DOHH2 (cell line): Measurements from ENCODE around the gene L3MBTL4.

Experiments used
- H3F3A ChIP-seq: fragments of 200-600 bp; sonication (generic), shearing (Covaris generic); 2 replicates; pipeline ENCODE4 v1.6.0; 2016; ENCODE audit warnings: antibody characterized with exemption, mild to moderate bottlenecking; ENCODE audit not compliant: control insufficient read depth, insufficient read depth
- H3K27ac ChIP-seq: fragments of 200-600 bp; sonication (generic); 2 replicates; pipeline ENCODE4 v1.5.1; 2014; ENCODE audit warnings: low read depth, mild to moderate bottlenecking, low read length, moderate library complexity
- H3K27me3 ChIP-seq: fragments of 200-600 bp; sonication (generic); 2 replicates; pipeline ENCODE4 v1.6.1; 2014; ENCODE audit warnings: mild to moderate bottlenecking, low read length, mixed read lengths; ENCODE audit not compliant: control insufficient read depth
- H3K36me3 ChIP-seq: fragments of 200-600 bp; sonication (generic); 2 replicates; pipeline ENCODE4 v1.6.1; 2014; ENCODE audit warnings: mild to moderate bottlenecking, low read length, moderate library complexity, mixed read lengths; ENCODE audit not compliant: control insufficient read depth
- H3K4me1 ChIP-seq: fragments of 200-600 bp; sonication (generic); 2 replicates; pipeline ENCODE4 v1.6.1; 2014; ENCODE audit warnings: mild to moderate bottlenecking, low read length, mixed read lengths; ENCODE audit not compliant: control insufficient read depth
- H3K4me2 ChIP-seq: fragments of 200-600 bp; sonication (generic); 2 replicates; pipeline ENCODE4 v1.6.0; 2014; ENCODE audit warnings: mild to moderate bottlenecking, low read length, moderate library complexity
- H3K4me3 ChIP-seq: fragments of 200-600 bp; sonication (generic); 2 replicates; pipeline ENCODE4 v1.5.1; 2014; ENCODE audit warnings: mild to moderate bottlenecking, low read length, mixed read lengths
- H3K79me2 ChIP-seq: fragments of 200-600 bp; sonication (generic); 2 replicates; pipeline ENCODE4 v1.6.1; 2014; ENCODE audit warnings: mild to moderate bottlenecking, low read length, mixed read lengths; ENCODE audit not compliant: control insufficient read depth
- H3K9me2 ChIP-seq: fragments of 200-600 bp; sonication (generic); replicated peaks from 2 replicates; pipeline ENCODE4 v1.6.1; 2014; ENCODE audit warnings: mild to moderate bottlenecking, low read length, mixed read lengths; ENCODE audit not compliant: control insufficient read depth
- H3K9me3 ChIP-seq: fragments of 200-600 bp; sonication (generic); 2 replicates; pipeline ENCODE4 v1.6.1; 2014; ENCODE audit warnings: antibody characterized with exemption, low read length, mixed read lengths; ENCODE audit not compliant: control insufficient read depth, insufficient read depth
- H4K20me1 ChIP-seq: fragments of 200-600 bp; sonication (generic); 2 replicates; pipeline ENCODE4 v1.6.0; 2014; ENCODE audit warnings: low read depth, mild to moderate bottlenecking, antibody characterized with exemption, low read length, moderate library complexity; ENCODE audit not compliant: control insufficient read depth, insufficient read depth
- CTCF ChIP-seq: fragments of 200-600 bp; sonication (generic); IDR thresholded peaks from one replicate; pipeline ENCODE4 v1.5.1; 2014; ENCODE audit warnings: antibody characterized with exemption, mild to moderate bottlenecking, low read depth, low read length; ENCODE audit not compliant: poor library complexity, severe bottlenecking
- EZH2phosphoT487 ChIP-seq: fragments of 200-600 bp; sonication (generic); IDR thresholded peaks from 2 replicates; pipeline ENCODE4 v1.6.1; 2017; ENCODE audit warnings: borderline replicate concordance, mild to moderate bottlenecking, antibody characterized with exemption, low read length, moderate library complexity, mixed read lengths

L3MBTL4 gene

DNA sequence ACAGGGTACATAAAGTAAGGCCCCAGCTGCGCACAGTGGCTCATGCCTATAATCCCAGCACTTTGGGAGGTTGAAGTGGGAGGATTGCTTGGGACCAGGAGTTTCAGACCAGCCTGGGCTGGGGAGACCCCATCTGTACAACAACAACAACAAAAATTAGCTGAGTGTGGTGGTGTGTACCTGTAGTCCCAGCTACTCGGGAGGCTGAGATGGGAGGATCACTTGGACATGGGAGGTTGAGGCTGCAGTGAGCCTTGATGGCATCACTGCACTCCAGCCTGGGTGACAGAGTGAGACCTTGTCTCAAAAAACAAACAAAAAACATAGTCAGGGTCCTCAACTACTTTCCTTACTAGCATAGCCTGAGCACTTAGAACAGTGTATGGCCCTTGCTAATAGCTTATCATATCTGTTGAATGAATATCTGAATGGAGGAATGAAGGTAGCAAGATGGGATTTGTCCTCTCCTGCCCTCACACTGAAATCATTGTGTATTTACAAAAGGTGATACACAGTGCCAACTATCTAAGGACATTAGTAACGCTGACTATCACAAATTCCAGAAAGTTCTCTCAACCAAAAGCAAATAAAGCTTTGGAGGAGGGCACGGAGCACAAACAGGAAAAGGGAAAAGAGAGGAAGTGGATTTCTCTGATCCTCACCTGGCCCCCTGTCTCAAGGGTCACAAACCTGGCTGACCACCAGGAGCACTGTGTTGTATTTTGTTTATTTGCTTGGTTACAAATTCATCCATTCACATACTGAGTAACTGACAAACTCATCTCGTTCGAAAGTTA lies 38.1 kb downstream of the L3MBTL4 start:
- no peaks in the 10 kb centered on the region for H4K20me1 ChIP-seq

GRCh38 chr18:6374935-6375529 lies 39.7 kb downstream of the L3MBTL4 start:
- no peaks in the 10 kb centered on the region for H3K79me2 ChIP-seq
- no peak for TF ChIP-seq CTCF
- no peak for TF ChIP-seq EZH2phosphoT487
- H4K20me1 ChIP-seq, result no peaks in the 10 kb centered on the region
- no peak overlapping the region for H3K27ac ChIP-seq
- no peaks in the 10 kb centered on the region for H3F3A ChIP-seq
- no peak overlapping the region for H3K4me3 ChIP-seq
- no peaks in the 10 kb centered on the region for H3K27me3 ChIP-seq
- H3K4me2 ChIP-seq, result no peak overlapping the region
- no peaks in the 10 kb centered on the region for H3K36me3 ChIP-seq
- H3K4me1 ChIP-seq, result no peaks in the 10 kb centered on the region
- H3K9me2 ChIP-seq, result no peaks in the 10 kb centered on the region
- H3K9me3 ChIP-seq, result no peaks in the 10 kb centered on the region

More for the DNA sequence above, 38.1 kb downstream of the L3MBTL4 start:
- Histone ChIP-seq H3F3A (no peaks in the 10 kb centered on the region), H3K79me2 (no peaks in the 10 kb centered on the region), H3K9me2 (no peaks in the 10 kb centered on the region), H3K4me1 (no peaks in the 10 kb centered on the region), H3K27ac (no peak overlapping the region), H3K36me3 (no peaks in the 10 kb centered on the region), H3K27me3 (no peaks in the 10 kb centered on the region), H3K9me3 (no peaks in the 10 kb centered on the region), H3K4me2 (no peak overlapping the region), H3K4me3 (no peak overlapping the region)
- no peak for TF ChIP-seq CTCF
- TF ChIP-seq EZH2phosphoT487, result no peak

- no peaks in the 10 kb centered on the region for H3K4me1 ChIP-seq
- no peaks in the 10 kb centered on the region for H3K27me3 ChIP-seq
- no peaks in the 10 kb centered on the region for H3K36me3 ChIP-seq
- H3K79me2 ChIP-seq, result no peaks in the 10 kb centered on the region
- no peak overlapping the region for H3K4me3 ChIP-seq
- no peak overlapping the region for H3K27ac ChIP-seq
- no peaks in the 10 kb centered on the region for H3K9me2 ChIP-seq
- no peaks in the 10 kb centered on the region for H3F3A ChIP-seq
- H3K9me3 ChIP-seq, result no peaks in the 10 kb centered on the region
- no peak for TF ChIP-seq CTCF
- TF ChIP-seq EZH2phosphoT487, result no peak
- H3K4me2 ChIP-seq, result no peak overlapping the region
- H4K20me1 ChIP-seq, result no peaks in the 10 kb centered on the region
These were observed 40.4 kb downstream of the L3MBTL4 start for GRCh38 chr18:6374340-6374739.
